Measurements from ENCODE around the gene ADH5. TPM values are rescaled to one million over a fixed set of nuclear protein-coding genes. Genes with fewer than 3 reads are reported as not detected.

ADH5 gene
- total and polyA plus RNA-seq, 10 of the 15 experiments (the other 5 are each of a cell fraction or from before 2014, with no cell fraction given), result 48.5 to 159 (median 95.3) TPM

- Histone ChIP-seq H4K20me1 (ENCODE audit: control insufficient read depth, insufficient read depth) (no peaks in the 10 kb centered on the region), H3K36me3 (ENCODE audit: control insufficient read depth in 2 of 2, insufficient read depth in 2 of 2, low read length in 1 of 2) (no peaks in the 10 kb centered on the region), H3K27me3 (replicated peaks in 1 of 2; ENCODE audit: control insufficient read depth in 2 of 2, insufficient read depth in 2 of 2, low read length in 1 of 2) (no peaks in the 10 kb centered on the region), H3K27ac (ENCODE audit: control insufficient read depth, insufficient read depth) (no peak overlapping the region), H3K4me2 (ENCODE audit: control insufficient read depth, insufficient read depth) (no peak overlapping the region), H3K9ac (ENCODE audit: control insufficient read depth, insufficient read depth, low read length) (no peak overlapping the region), H2AFZ (ENCODE audit: control insufficient read depth, low read depth, low read length) (no peak overlapping the region), H3K4me1 (ENCODE audit: control insufficient read depth, insufficient read depth, low read length) (no peaks in the 10 kb centered on the region), H3K4me3 (no peak overlapping the region), H3K9me3 (replicated peaks; ENCODE audit: control insufficient read depth, insufficient read depth, low read length) (no peaks in the 10 kb centered on the region), H3K79me2 (ENCODE audit: control insufficient read depth, insufficient read depth, low read length) (no peaks in the 10 kb centered on the region)
- DNase-seq (ENCODE audit: low read depth, low spot score) (no peak), ATAC-seq (no peak), FAIRE-seq (no peak)
- intact Hi-C loops (cut with micrococcal nuclease; ENCODE audit: unreplicated experiment), result no loop called here
- TF ChIP-seq BMI1 (IDR thresholded peaks at IDR 0.05; ENCODE audit: borderline replicate concordance) (no peak), SMAD1 (IDR thresholded peaks at IDR 0.05; ENCODE audit: low read depth, partially characterized antibody) (no peak), E2F8 (IDR thresholded peaks at IDR 0.05; ENCODE audit: low read depth, partially characterized antibody) (no peak), ZBED1 (IDR thresholded peaks at IDR 0.05; ENCODE audit: borderline replicate concordance) (no peak), CREB1 (IDR thresholded peaks at IDR 0.05; ENCODE audit: low read depth) (no peak), TBL1XR1 (IDR thresholded peaks at IDR 0.05; ENCODE audit: low read depth, low read length) (no peak), MYB (IDR thresholded peaks at IDR 0.05; ENCODE audit: borderline replicate concordance, low read depth, low read length) (no peak), KDM1A (IDR thresholded peaks at IDR 0.05; ENCODE audit: borderline replicate concordance) (no peak), CEBPB (IDR thresholded peaks at IDR 0.05; ENCODE audit: borderline replicate concordance in 1 of 2, low read depth in 2 of 2, low read length in 2 of 2) (no peak), PAX8 (IDR thresholded peaks at IDR 0.05) (no peak), RELA (IDR thresholded peaks at IDR 0.05; ENCODE audit: borderline replicate concordance, partially characterized antibody) (no peak), NR2C1 (IDR thresholded peaks at IDR 0.05) (no peak), CHD1 (IDR thresholded peaks at IDR 0.05; ENCODE audit: low read depth, low read length) (no peak), FOXM1 (IDR thresholded peaks at IDR 0.05; ENCODE audit: low read depth, low read length) (no peak), STAT3 (IDR thresholded peaks at IDR 0.05; ENCODE audit: low read depth, low read length) (no peak)
- TF ChIP-seq, protein P1, sequence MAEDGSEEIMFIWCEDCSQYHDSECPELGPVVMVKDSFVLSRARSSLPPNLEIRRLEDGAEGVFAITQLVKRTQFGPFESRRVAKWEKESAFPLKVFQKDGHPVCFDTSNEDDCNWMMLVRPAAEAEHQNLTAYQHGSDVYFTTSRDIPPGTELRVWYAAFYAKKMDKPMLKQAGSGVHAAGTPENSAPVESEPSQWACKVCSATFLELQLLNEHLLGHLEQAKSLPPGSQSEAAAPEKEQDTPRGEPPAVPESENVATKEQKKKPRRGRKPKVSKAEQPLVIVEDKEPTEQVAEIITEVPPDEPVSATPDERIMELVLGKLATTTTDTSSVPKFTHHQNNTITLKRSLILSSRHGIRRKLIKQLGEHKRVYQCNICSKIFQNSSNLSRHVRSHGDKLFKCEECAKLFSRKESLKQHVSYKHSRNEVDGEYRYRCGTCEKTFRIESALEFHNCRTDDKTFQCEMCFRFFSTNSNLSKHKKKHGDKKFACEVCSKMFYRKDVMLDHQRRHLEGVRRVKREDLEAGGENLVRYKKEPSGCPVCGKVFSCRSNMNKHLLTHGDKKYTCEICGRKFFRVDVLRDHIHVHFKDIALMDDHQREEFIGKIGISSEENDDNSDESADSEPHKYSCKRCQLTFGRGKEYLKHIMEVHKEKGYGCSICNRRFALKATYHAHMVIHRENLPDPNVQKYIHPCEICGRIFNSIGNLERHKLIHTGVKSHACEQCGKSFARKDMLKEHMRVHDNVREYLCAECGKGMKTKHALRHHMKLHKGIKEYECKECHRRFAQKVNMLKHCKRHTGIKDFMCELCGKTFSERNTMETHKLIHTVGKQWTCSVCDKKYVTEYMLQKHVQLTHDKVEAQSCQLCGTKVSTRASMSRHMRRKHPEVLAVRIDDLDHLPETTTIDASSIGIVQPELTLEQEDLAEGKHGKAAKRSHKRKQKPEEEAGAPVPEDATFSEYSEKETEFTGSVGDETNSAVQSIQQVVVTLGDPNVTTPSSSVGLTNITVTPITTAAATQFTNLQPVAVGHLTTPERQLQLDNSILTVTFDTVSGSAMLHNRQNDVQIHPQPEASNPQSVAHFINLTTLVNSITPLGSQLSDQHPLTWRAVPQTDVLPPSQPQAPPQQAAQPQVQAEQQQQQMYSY (CRISPR knock-in tag; IDR thresholded peaks at IDR 0.05), result no peak
- POLR2A ChIA-PET, result no interaction called here
- BruUV-seq (replicated peaks), result no TSS peak
- SMC1A ChIA-PET (ENCODE audit: uncharacterized antibody, unreplicated experiment), result interaction anchor here (1.4 to 1.9 kb wide), 2 partner anchors 14 to 301 kb away, joined by 3 to 6 read pairs; partner anchors contain the start of gene ADH5
- CTCF ChIA-PET, result interaction anchor here (0.8 kb wide), 1 partner anchor 46 kb away, joined by 3 read pairs; no protein-coding TSS in a partner anchor
- RAD21 ChIA-PET (ENCODE audit: unreplicated experiment), result interaction anchor here (1.2 kb wide), 1 partner anchor 14 kb away, joined by 3 read pairs; the partner anchor contains the start of gene ADH5
- WGBS (ENCODE audit: insufficient coverage, insufficient replicate concordance, low lambda C conversion rate, missing lambda C conversion rate), result 67% methylated on average over 2 of the region's 2 CpGs
- in situ Hi-C loops (cut with MboI), result no loop called here
Observed at GRCh38 chr4:99102634-99103033, 14.0 kb upstream of the ADH5 start.

All from GM12878 (cell line).